CD4-positive, alpha-beta T cell treated with Interleukin-21 for 1 hour (primary cell): Measurements from ENCODE around the gene CHRNA7.

Source experiments
- DNase-seq: peaks from one replicate; pipeline ENCODE4 v3.0.0-alpha.2; 2020

Gene CHRNA7

GRCh38 chr15:32029862-32030781 lies at the start of gene CHRNA7:
TSS of gene CHRNA7 (plus strand) at chr15:32030515. CDS start at chr15:32030595, 80 bp downstream.
- DNase-seq: peak; percentile 3

DNA sequence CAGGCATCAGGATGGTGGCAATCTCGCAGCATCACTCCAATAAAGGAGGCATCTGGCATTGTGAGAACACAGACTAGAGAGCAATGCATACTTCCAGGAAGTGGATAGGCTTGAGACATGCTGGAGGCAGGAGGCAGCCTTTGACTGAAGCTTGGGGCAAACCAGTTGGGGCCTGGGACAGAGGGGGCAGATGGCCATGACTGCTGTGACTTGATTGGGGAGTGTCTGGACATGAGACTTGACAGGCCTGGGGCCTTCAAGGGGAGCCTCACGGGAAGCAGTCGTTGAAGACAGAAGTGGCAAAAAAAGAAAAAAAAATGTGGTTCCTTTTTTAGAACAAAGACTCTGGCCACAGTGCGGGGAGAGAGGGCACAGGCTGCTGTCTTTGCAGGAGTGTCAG lies 44.7 kb upstream of the CHRNA7 start:
- no peak for DNase-seq

GRCh38 chr15:31993062-31993461 lies 37.3 kb upstream of the CHRNA7 start:
- no peak for DNase-seq

DNA sequence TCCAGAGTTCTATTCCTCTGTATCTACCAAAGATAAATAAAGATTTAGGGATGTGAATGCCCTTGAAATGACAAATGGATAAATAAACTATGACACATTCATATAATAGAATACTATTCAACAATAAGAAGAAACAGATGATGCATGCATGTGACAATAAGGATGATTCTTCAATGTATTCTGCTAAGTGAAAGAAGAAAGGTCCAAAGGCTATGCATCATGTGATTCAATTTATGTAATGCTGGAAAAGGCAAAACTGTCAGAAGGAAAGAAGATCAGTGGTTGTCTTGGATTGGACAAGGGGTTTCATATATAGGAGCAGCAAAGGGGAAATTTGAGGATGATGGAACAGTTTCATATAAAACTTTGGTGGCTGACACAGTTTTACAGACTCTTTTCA lies 32.6 kb upstream of the CHRNA7 start:
- DNase-seq: no peak

GRCh38 chr15:32003558-32003957 lies 26.8 kb upstream of the CHRNA7 start:
- no peak for DNase-seq

DNA sequence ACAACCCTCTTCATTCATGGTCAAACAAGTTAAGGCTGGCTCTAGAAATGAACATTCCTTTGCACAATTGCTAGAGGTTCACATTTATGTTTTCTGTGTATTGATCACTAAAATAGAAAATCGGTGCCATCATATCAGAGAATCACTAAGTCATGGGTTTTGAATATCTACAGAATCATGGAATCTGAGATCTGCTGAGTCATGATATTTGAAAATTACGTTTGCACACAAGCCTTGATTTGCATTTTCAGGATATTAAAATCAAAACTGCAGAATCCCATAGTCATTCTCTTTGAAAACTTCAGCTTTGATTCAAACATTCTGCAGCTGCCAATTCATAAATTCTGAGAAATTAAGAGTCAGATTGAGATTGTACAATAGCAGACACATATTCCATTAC lies 26.1 kb upstream of the CHRNA7 start:
- no peak for DNase-seq

DNA sequence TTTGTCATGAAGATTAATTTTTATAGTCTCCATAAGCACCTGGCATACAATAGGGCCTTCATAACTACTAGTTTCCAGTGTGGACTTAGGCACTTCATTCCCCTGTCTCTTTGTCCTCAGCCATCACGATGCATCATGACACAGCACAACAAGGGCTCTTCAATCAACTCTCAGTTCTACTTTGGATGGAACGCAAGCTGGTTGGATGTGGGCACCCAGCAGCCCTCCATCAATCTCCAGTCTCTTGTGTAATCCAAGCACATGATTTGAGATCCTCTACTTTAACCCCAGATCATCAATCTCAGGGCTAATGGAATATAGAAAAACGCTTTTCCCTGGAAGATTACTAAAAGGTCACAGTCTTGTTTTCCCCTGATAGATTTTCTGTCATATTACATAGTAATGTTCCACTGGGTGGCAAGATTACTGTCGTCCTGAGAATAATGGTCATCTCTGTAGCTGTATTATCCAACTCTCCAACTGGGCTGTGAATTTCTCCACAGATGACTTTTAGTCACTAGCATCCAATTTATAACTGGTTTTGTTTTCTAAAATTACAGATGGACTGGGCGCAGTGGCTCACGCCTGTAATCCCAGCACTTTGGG lies 22.9 kb upstream of the CHRNA7 start:
- no peak for DNase-seq

GRCh38 chr15:32014953-32015352 lies 15.4 kb upstream of the CHRNA7 start:
- no peak for DNase-seq

DNA sequence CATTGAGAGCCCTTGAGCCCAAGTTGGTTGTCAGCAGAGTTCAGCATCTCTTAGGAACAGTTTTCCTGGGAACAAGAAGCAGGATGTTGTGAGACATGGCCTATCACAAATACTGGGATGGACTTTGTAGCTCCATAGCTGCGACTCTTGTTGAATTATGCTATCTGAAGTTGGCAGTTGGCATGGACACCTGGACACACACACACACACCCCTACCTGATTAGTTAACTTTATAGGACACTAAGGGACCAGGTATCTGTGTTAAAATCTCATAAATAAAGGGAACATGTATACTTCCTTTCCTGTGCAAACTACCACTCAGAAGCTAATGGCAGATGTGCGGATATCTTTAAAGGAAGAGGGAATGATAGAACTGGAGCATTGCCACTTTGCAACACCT lies 10.2 kb upstream of the CHRNA7 start:
- no peak for DNase-seq

GRCh38 chr15:32028921-32029320 lies 1.4 kb upstream of the CHRNA7 start:
- no peak for DNase-seq

GRCh38 chr15:32029409-32029861 lies 880 bp upstream of the CHRNA7 start:
- no peak for DNase-seq

DNA sequence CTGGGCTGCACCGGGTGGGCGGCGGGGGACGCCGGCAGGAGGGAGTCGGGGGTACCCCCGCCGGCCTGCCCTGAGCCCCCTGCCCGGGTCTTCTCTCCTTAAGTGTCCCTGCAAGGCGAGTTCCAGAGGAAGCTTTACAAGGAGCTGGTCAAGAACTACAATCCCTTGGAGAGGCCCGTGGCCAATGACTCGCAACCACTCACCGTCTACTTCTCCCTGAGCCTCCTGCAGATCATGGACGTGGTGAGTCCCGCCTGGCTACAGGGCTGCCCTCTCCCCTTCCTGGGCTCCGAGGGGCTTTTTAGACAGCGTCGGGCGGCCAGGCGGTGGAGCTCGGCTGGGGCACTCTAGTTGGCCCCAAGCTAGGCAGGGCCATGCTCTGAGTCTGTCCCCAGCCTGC lies 480 bp downstream of the CHRNA7 start:
- no peak for DNase-seq

DNA sequence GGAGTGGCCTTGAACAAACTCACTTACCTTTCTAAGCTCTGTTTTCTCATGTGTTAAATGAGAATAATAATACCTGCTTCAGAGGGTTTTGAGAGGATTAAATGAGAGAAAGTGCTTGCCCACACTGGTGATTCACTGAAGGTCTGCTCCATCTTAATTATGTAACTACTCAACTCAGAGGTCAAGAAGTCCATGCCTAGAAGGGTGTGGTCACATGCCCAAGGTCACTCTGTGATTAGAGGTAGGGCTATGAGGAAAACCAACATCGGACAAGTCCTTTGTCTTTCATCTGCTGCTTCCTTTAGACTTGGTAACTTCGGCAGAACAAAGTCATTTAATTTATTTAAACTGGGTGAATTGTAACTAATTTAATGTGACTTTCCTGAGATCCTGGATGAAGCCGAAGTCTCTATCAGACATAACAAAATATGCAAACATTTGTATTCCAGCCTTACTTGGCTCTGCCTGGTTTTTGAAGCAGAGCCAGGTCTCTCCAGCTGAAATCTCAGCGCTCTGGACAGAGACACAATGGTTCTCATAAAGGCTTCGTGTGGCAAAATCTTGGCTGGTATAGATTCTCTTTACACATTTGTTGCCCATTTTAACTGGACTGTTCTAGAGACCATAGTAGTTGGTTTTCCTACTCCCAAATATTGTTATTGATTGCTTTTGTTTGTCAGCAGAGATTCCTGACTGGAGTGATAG lies 3.0 kb downstream of the CHRNA7 start:
- DNase-seq: no peak

DNA sequence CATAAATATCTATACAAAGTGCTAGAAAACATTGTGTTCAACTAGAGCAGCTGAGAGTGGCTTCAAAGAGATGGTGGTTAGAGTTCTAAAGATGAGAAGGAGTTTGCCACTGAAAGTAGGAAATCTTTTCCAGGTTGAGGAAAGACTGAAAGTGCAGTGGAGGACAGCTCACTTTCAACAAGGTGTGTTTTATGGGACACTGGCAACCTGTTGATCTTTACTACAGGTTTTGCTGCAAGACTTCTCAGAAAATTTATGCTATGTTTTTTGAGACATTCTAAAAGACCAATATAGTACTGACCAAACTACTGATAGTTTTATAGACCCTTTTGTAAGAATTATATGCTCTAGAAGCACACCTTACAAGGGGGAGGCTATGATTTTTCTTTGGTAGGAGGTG lies 3.8 kb downstream of the CHRNA7 start:
- DNase-seq: no peak

DNA sequence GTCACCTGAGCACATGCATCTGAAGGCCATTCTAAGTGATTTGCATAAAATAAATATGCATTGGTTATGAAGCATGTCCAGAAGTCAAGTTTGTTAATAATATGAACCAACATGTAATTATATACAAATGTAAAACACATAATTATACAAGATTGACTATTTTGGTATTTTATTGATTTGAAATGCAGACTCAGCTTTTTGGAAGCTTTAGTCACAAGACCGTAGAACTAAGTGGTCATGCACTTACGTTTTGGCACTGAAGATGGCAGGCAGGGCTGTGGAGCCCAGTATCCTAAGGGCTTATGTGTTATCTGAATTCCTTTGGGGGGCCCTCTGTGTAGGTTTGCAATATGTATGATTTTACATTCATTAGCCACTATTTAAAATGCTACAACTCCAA lies 5.0 kb downstream of the CHRNA7 start:
- no peak for DNase-seq

- no peak for DNase-seq
These were observed 6.7 kb downstream of the CHRNA7 start for GRCh38 chr15:32036971-32037370.

GRCh38 chr15:32041294-32041693 lies 11.0 kb downstream of the CHRNA7 start:
- no peak for DNase-seq

DNA sequence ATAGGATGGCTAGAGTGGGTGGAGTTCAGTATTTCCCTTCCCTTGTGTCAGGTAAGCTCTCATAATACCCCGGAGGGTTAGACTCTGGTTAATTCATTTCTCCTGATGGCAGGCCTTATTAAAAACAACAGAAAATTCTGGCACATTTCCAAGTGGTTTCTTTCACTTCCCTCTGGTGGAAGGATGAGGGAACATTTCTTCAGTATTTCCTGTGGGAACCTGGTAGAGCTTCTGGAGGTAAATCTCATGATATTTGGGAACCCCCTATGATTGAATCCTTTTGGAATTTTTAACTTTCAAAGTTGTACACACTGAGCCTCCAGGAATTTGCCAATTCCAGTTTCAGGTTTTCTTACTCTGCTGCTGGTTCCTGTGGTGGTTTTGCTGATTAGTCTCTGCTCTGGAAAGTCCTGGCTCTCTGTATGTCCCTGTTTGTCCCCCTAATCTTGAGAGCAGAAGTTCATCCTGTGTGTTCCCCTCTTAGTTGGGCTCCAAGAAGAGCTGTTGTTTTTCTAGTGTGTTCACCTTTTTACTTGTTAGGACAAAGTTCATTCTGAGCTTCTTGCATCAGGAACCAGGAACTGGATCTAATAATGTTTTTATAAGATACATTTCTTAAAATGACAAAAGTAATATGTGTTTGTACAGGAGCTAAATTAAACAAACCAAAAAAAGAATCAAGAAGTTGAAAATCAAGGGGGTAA lies 12.1 kb downstream of the CHRNA7 start:
- DNase-seq: no peak

- DNase-seq: no peak
These were observed 23.4 kb downstream of the CHRNA7 start for GRCh38 chr15:32053719-32054118.

GRCh38 chr15:32057876-32058425 lies 27.6 kb downstream of the CHRNA7 start:
- no peak for DNase-seq

- no peak for DNase-seq
These were observed 30.4 kb downstream of the CHRNA7 start for GRCh38 chr15:32060706-32061105.

DNA sequence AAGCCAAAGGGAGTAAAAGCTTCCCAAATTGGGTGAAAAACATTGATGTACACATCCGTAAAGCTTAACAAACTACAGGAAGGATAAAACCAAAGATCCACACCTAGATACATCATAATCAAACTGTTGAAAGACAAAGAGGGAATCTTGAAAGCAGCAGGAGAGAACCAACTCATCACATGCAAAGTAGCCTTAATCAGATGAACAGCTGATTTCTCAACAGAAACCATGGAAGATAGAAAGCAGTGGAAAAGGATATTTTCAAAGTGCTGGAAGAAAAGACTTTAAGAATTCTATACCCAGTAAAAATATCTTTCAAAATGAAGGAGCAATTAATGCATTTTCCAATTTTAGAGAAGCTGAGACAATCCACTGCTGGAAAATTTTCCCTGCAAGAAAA lies 36.8 kb downstream of the CHRNA7 start:
- DNase-seq: no peak

DNA sequence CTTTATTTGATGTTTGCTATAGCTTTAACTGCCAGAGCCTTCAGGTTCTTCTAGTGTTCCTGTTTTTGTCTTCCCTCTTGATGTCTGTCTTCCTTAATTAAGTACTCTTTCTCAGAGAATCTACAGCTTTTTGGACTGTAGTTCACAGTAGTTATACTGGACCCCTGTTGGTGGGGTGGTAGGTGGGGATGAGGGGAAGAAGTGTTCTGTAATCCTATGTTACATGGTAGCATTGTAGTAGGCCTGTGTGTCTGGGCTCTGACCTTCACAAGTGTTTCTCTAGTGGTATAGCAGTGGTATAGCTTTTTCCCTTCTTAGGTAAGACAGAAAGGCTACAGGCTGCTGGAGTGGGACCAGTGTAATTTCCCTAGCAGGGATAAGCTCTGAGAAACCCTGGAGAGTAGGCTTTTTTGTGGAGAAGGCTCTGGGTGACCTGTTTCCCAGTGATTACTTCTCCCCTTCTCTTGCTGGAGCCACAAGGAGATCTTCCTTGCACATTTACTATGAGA lies 59.6 kb downstream of the CHRNA7 start:
- DNase-seq: no peak
